Mucosa of rectum (tissue), 2 donors: ENCODE results near the gene FCN2.

Experiments
- H3K27ac ChIP-seq, 2 donors: one replicate each; pipeline ENCODE4 v1.7.0; 2013; ENCODE audit warnings: inconsistent platforms in 2 of 2, low read depth in 2 of 2, low read length in 2 of 2
- H3K27me3 ChIP-seq, 2 donors: one replicate each; pipeline ENCODE4 v1.7.0; 2013; ENCODE audit warnings: low read length in 2 of 2; ENCODE audit not compliant: control insufficient read depth in 2 of 2, insufficient read depth in 2 of 2
- H3K36me3 ChIP-seq, 2 donors: one replicate each; pipeline ENCODE4 v1.7.0; 2013; ENCODE audit warnings: low read length in 2 of 2; ENCODE audit not compliant: control insufficient read depth in 2 of 2, insufficient read depth in 2 of 2
- H3K4me1 ChIP-seq, 2 donors: one replicate each; pipeline ENCODE4 v1.7.0; 2013; ENCODE audit warnings: low read length in 2 of 2, mild to moderate bottlenecking in 1 of 2; ENCODE audit not compliant: control insufficient read depth in 2 of 2, insufficient read depth in 2 of 2
- H3K4me3 ChIP-seq, 2 donors: one replicate each; pipeline ENCODE4 v1.7.0; 2013; ENCODE audit warnings: low read length in 2 of 2
- H3K9ac ChIP-seq, 2 donors: one replicate each; pipeline ENCODE4 v1.7.0; 2013; ENCODE audit warnings: low read length in 2 of 2, low read depth in 1 of 2, mild to moderate bottlenecking in 1 of 2
- H3K9me3 ChIP-seq, 2 donors: one replicate each; pipeline ENCODE4 v1.7.0; 2013; ENCODE audit warnings: low read length in 2 of 2; ENCODE audit not compliant: control insufficient read depth in 2 of 2
- donor health status: healthy.
- donor health status: Normal muscosa, but diverticular disease.

Gene FCN2

DNA sequence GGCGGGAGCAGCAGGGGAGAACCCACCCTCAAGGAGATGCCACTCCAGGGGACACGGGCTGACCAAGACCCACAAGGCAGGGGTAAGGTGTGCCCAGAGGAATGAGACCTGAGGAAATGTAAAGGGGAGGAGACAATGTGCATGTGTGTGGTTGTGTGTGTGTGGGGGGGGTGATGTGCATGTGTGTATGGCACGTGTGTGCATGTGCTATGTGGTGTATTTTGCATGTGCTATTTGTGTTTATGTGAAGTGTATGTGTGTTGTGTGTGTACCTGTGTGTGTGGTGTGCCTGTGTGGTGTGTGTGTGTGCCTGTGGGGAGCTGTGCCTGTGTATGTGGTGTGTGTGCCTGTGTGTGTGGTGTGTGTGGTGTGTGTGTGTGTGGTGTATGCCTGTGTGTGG is 33.5 kb upstream of the FCN2 start:
- no peak overlapping the region for H3K9ac ChIP-seq

GRCh38 chr9:134847752-134848432 is 32.7 kb upstream of the FCN2 start:
- Histone ChIP-seq H3K4me3 (no peak overlapping the region), H3K9me3 (peaks cover 0 to 4% of the 10 kb centered on the region in 2 donors), H3K36me3 (no peaks in the 10 kb centered on the region), H3K9ac (no peak overlapping the region), H3K27me3 (no peaks in the 10 kb centered on the region), H3K27ac (no peak overlapping the region), H3K4me1 (no peaks in the 10 kb centered on the region)

More for the DNA sequence above, 33.5 kb upstream of the FCN2 start:
- Histone ChIP-seq H3K9me3 (peaks cover 0 to 3% of the 10 kb centered on the region in 2 donors), H3K27ac (no peak overlapping the region), H3K27me3 (no peaks in the 10 kb centered on the region), H3K36me3 (no peaks in the 10 kb centered on the region), H3K4me3 (no peak overlapping the region), H3K4me1 (no peaks in the 10 kb centered on the region)

- no peak overlapping the region for H3K4me3 ChIP-seq
- H3K27me3 ChIP-seq: no peaks in the 10 kb centered on the region
- peaks cover 0 to 4% of the 10 kb centered on the region in 2 donors for H3K9me3 ChIP-seq
- no peak overlapping the region for H3K9ac ChIP-seq
- no peaks in the 10 kb centered on the region for H3K36me3 ChIP-seq
- no peaks in the 10 kb centered on the region for H3K4me1 ChIP-seq
- H3K27ac ChIP-seq: no peak overlapping the region
These were observed 32.1 kb upstream of the FCN2 start for GRCh38 chr9:134848504-134848903.

GRCh38 chr9:134850611-134851010 is 30.0 kb upstream of the FCN2 start:
- Histone ChIP-seq H3K9me3 (peaks cover 0 to 4% of the 10 kb centered on the region in 2 donors), H3K36me3 (no peaks in the 10 kb centered on the region), H3K27ac (no peak overlapping the region), H3K4me3 (no peak overlapping the region), H3K4me1 (no peaks in the 10 kb centered on the region), H3K27me3 (no peaks in the 10 kb centered on the region), H3K9ac (no peak overlapping the region)

- Histone ChIP-seq H3K27ac (no peak overlapping the region), H3K4me1 (no peaks in the 10 kb centered on the region), H3K27me3 (no peaks in the 10 kb centered on the region), H3K4me3 (no peak overlapping the region), H3K36me3 (no peaks in the 10 kb centered on the region), H3K9me3 (peaks cover 0 to 4% of the 10 kb centered on the region in 2 donors), H3K9ac (no peak overlapping the region)
These were observed 29.6 kb upstream of the FCN2 start for GRCh38 chr9:134851020-134851419.

DNA sequence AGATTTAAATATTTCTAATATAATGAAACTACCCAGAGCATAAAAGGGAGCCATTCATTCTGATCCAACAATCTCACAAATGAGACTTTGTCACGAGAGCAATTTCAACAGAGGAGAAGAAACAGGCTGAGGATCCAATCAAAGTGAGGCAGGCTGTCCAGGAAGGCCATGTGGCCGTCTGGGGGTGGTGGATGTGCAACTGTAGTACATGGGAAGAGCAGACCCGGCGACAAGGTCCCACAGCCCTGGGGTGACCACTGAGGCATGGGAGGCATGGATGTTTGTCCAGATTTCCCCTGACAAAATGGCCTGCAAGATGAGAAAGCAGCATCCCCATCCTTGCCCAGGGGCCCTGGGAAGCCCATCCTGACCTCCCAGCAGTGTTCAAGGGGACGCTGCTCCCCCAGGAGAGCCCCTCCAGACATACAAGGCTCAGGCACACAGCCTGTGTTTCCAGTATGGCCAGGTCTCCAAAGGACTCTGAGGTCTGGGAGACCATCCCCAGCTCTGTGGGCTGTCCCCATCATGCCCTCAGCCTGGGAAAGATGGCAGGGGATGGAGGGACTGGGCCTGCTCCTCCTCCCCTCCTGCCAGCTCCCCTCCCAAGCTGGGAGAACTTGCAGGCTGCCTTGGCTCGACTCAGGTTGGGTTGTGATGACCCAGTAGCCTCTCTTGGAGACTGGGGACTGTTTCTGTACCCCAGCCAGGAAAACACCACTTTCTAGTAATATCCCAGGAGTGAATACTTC is 27.5 kb upstream of the FCN2 start:
- no peaks in the 10 kb centered on the region for H3K36me3 ChIP-seq
- H3K4me1 ChIP-seq: no peaks in the 10 kb centered on the region
- H3K27me3 ChIP-seq: no peaks in the 10 kb centered on the region
- no peak overlapping the region for H3K4me3 ChIP-seq
- peaks cover 0 to 4% of the 10 kb centered on the region in 2 donors for H3K9me3 ChIP-seq
- H3K27ac ChIP-seq: no peak overlapping the region
- no peak overlapping the region for H3K9ac ChIP-seq

- Histone ChIP-seq H3K27me3 (no peaks in the 10 kb centered on the region), H3K9me3 (peaks cover 0 to 4% of the 10 kb centered on the region in 2 donors), H3K36me3 (no peaks in the 10 kb centered on the region), H3K4me1 (no peaks in the 10 kb centered on the region), H3K9ac (no peak overlapping the region), H3K4me3 (no peak overlapping the region), H3K27ac (no peak overlapping the region)
These were observed 26.7 kb upstream of the FCN2 start for GRCh38 chr9:134853893-134854292.

DNA sequence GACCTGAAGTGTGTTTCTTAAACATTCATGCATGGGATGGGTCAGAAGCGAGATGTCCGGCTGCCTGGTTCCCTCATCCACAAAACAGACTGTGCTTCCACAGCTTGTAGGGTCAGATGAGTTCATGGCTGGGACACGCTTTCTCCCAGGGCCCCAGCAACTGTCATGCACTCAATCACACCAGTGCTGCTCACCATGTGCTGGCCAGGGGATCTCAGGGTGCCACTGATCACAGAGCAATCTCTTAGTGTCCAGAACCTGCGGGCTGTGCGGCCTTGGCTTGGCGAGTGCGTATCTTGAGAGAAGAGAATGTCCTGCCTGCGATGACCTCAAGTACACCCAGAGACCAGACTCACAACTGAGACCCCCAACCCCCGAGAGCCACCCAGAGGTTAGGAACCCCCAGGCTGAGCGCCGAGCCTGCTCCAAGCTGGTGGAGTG is 26.0 kb upstream of the FCN2 start:
- Histone ChIP-seq H3K27ac (no peak overlapping the region), H3K36me3 (no peaks in the 10 kb centered on the region), H3K9me3 (peaks cover 0 to 4% of the 10 kb centered on the region in 2 donors), H3K9ac (no peak overlapping the region), H3K4me3 (no peak overlapping the region), H3K4me1 (no peaks in the 10 kb centered on the region), H3K27me3 (no peaks in the 10 kb centered on the region)

- H3K27me3 ChIP-seq: no peaks in the 10 kb centered on the region
- no peaks in the 10 kb centered on the region for H3K4me1 ChIP-seq
- H3K9ac ChIP-seq: no peak overlapping the region
- no peak overlapping the region for H3K27ac ChIP-seq
- H3K4me3 ChIP-seq: no peak overlapping the region
- no peaks in the 10 kb centered on the region for H3K36me3 ChIP-seq
- H3K9me3 ChIP-seq: peaks cover 0 to 4% of the 10 kb centered on the region in 2 donors
These were observed 25.2 kb upstream of the FCN2 start for GRCh38 chr9:134855231-134855899.

GRCh38 chr9:134855900-134856377 is 24.7 kb upstream of the FCN2 start:
- Histone ChIP-seq H3K27me3 (no peaks in the 10 kb centered on the region), H3K9ac (no peak overlapping the region), H3K27ac (no peak overlapping the region), H3K4me3 (no peak overlapping the region), H3K36me3 (no peaks in the 10 kb centered on the region), H3K4me1 (no peaks in the 10 kb centered on the region), H3K9me3 (peaks cover 0 to 4% of the 10 kb centered on the region in 2 donors)
